ENCODE measurements around the gene TMEM101. TPM values are rescaled to one million over a fixed set of nuclear protein-coding genes. Genes with fewer than 3 reads are reported as not detected.
"Not testable (repeated sequence)": the region's sequence is repeated elsewhere in the genome, so short reads cannot be mapped to it uniquely, and the experiment has no call there.

TMEM101 gene
- total and polyA plus RNA-seq, 7 donors = 14.1 to 42.9 (median 25.3) TPM

DNA sequence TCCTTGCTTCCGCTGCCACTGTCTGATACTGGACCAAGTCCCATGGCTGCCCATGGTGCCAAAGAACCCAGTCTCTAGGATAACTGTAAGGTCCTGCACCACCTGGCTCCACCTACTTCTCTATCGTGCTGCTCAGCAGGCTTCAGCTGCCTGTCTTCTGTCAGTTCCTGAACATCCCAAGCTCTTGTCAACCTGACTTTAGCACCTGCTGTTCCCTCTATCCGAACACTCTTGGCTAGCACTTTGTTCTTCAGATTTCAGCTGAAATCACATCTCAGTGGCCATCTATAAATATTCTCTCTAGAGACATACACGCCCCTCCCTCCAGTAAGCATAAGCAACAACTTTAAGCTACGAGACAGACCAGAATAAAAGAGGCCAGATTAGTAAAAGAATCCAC is 15.0 kb upstream of the TMEM101 start:
- 89 to 91% methylated on average over 5 of the region's 5 CpGs for WGBS, 2 donors

DNA sequence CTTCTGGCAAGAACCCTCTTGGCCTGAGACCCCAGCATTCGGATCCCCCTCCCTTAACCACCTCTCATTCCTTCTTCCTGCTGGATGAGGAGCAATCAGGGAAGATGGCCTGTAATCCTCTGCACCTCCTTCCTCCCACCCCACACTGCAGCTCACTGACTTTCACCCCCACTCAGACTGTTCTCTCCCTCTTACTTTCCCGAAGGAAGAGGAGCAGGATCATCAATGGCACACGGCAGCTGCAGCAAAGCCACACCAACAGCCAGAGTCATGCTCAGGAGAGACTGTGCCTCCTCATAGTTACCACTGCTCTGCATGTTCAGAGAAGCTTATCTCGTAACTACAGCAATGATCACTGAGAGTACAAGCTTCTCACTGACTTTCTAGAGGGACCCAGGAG is 10.1 kb upstream of the TMEM101 start:
- no peaks in the 10 kb centered on the region for H3K9me3 ChIP-seq
- TF ChIP-seq POLR2AphosphoS5 (IDR thresholded peaks at IDR 0.05) (no peak), POLR2A (IDR thresholded peaks at IDR 0.05) (no peak), EP300 (IDR thresholded peaks at IDR 0.05) (no peak)
- TF ChIP-seq, protein P1, sequence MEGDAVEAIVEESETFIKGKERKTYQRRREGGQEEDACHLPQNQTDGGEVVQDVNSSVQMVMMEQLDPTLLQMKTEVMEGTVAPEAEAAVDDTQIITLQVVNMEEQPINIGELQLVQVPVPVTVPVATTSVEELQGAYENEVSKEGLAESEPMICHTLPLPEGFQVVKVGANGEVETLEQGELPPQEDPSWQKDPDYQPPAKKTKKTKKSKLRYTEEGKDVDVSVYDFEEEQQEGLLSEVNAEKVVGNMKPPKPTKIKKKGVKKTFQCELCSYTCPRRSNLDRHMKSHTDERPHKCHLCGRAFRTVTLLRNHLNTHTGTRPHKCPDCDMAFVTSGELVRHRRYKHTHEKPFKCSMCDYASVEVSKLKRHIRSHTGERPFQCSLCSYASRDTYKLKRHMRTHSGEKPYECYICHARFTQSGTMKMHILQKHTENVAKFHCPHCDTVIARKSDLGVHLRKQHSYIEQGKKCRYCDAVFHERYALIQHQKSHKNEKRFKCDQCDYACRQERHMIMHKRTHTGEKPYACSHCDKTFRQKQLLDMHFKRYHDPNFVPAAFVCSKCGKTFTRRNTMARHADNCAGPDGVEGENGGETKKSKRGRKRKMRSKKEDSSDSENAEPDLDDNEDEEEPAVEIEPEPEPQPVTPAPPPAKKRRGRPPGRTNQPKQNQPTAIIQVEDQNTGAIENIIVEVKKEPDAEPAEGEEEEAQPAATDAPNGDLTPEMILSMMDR (IDR thresholded peaks at IDR 0.05) = no peak
- peaks cover 0 to 13% (median 5%) of the 10 kb centered on the region in 4 donors for H3K36me3 ChIP-seq
- no peak for DNase-seq
- WGBS, 2 donors = 82 to 94% methylated on average over 4 of the region's 4 CpGs
- no peak overlapping the region for H3K27ac ChIP-seq
- intact Hi-C loops (cut with DNase I) = no loop called here
- no peaks in the 10 kb centered on the region for H3K4me1 ChIP-seq
- H3K4me3 ChIP-seq = no peak overlapping the region
- H3K27me3 ChIP-seq = no peaks in the 10 kb centered on the region

More for the DNA sequence above, 15.0 kb upstream of the TMEM101 start:
- Histone ChIP-seq H3K27me3 (no peaks in the 10 kb centered on the region), H3K9me3 (no peaks in the 10 kb centered on the region), H3K4me3 (no peak overlapping the region), H3K27ac (no peak overlapping the region), H3K36me3 (peaks cover 0 to 36% (median 11%) of the 10 kb centered on the region in 4 donors), H3K4me1 (no peaks in the 10 kb centered on the region)
- intact Hi-C loops (cut with DNase I) = no loop called here
- TF ChIP-seq POLR2AphosphoS5 (IDR thresholded peaks at IDR 0.05) (no peak), EP300 (IDR thresholded peaks at IDR 0.05) (no peak), POLR2A (IDR thresholded peaks at IDR 0.05) (no peak)
- TF ChIP-seq, protein P1 (IDR thresholded peaks at IDR 0.05) = no peak
- no peak for DNase-seq

DNA sequence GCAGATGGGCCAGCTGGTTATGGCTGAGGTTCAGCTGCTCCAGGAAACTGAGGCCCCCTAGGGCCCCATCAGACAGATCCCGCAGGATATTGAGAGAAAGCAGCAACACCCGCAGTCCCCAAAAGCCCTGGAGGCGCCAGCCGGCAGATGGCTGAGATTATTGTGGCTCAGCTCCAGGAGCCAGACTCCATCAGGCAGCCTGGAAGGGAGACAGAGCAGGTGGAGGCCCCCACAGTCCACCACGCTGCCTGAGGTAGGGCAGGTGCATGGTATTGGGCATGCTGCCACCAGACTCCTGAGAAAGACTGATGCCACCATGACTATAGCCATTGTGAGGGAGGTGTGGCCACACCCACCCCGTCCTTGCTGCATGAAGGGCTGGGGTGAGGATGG is 9.5 kb upstream of the TMEM101 start:
- TF ChIP-seq, protein P1 (IDR thresholded peaks at IDR 0.05) = no peak
- no peak for TF ChIP-seq POLR2A (IDR thresholded peaks at IDR 0.05)
- TF ChIP-seq POLR2AphosphoS5 (IDR thresholded peaks at IDR 0.05) = no peak
- no peak for TF ChIP-seq EP300 (IDR thresholded peaks at IDR 0.05)
- no peak overlapping the region for H3K27ac ChIP-seq
- 25 to 61% methylated on average over 6 of the region's 6 CpGs for WGBS, 2 donors
- H3K4me3 ChIP-seq = no peak overlapping the region
- peaks cover 0 to 13% (median 5%) of the 10 kb centered on the region in 4 donors for H3K36me3 ChIP-seq
- no peak for DNase-seq
- no peaks in the 10 kb centered on the region for H3K27me3 ChIP-seq
- H3K9me3 ChIP-seq = no peaks in the 10 kb centered on the region
- no peaks in the 10 kb centered on the region for H3K4me1 ChIP-seq
- intact Hi-C loops (cut with DNase I) = no loop called here

DNA sequence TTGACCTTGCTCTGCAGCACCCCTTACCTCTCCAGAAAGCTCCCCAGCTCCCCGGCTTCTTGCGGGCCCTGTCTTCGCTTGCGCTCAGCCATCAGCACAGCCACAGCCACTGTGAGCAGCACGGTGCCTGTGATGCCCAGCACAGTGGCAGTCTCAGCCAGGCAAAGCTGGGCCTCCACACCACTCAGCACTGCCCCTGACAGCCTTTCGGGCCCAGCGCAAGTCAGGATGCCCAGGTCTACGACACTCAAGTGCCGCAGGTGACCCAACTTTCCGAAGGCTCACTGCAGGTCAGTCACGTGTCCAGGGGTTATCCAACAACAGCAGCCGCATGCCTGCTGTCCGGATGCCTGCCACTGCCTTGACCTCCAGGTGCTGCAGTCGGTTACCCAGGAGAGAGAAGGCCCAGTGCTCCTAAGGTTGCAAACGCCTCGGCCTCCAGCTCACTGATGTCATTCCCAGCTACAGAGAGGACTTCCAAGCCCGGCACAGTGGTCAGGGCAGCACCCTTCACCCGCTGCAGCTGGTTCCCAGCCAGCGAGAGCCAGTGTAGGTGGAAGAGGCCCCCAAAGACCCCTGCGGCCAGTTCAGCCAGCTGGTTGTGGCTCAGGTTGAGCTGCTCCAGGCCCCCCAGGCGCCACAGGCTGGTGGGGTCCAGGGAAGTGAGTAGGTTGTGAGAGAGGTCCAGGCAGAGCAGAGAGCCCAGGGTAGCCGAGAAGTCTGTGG is 8.9 kb upstream of the TMEM101 start:
- Histone ChIP-seq H3K27me3 (no peaks in the 10 kb centered on the region), H3K9me3 (no peaks in the 10 kb centered on the region), H3K4me3 (no peak overlapping the region), H3K27ac (no peak overlapping the region), H3K4me1 (no peaks in the 10 kb centered on the region), H3K36me3 (peaks cover 0 to 13% (median 5%) of the 10 kb centered on the region in 4 donors)
- no peak for DNase-seq
- WGBS, 2 donors = 94 to 95% methylated on average over 22 of the region's 22 CpGs
- intact Hi-C loops (cut with DNase I) = no loop called here
- TF ChIP-seq EP300 (IDR thresholded peaks at IDR 0.05) = no peak

DNA sequence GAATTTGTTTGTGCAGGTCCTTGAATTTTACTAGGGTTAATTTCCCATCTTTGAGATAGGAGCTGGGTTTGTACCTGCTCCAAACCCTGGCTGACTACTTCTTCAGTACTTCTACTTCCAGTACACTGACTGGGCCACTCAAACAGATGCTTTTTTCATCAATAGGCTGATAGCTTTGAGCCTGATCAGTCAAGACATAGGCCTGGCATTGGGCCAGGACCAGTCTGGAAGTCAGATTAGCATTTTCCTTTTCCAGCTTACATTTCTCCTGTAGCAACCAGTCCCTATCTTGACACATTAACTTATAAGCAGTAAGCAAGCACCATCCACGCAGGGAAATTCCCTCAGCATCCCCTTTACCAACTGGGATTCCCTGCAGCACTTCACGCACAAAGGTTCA is 7.5 kb upstream of the TMEM101 start:
- no peak for DNase-seq
- 96 to 97% methylated on average over 2 of the region's 2 CpGs for WGBS, 2 donors
- Histone ChIP-seq H3K27me3 (no peaks in the 10 kb centered on the region), H3K4me3 (no peak overlapping the region), H3K4me1 (no peaks in the 10 kb centered on the region), H3K9me3 (no peaks in the 10 kb centered on the region), H3K27ac (no peak overlapping the region), H3K36me3 (peaks cover 0 to 13% (median 3%) of the 10 kb centered on the region in 4 donors)
- intact Hi-C loops (cut with DNase I) = no loop called here
- TF ChIP-seq, protein P1 (IDR thresholded peaks at IDR 0.05) = no peak
- TF ChIP-seq EP300 (IDR thresholded peaks at IDR 0.05) = no peak
- TF ChIP-seq POLR2AphosphoS5 (IDR thresholded peaks at IDR 0.05) = no peak
- TF ChIP-seq POLR2A (IDR thresholded peaks at IDR 0.05) = no peak

DNA sequence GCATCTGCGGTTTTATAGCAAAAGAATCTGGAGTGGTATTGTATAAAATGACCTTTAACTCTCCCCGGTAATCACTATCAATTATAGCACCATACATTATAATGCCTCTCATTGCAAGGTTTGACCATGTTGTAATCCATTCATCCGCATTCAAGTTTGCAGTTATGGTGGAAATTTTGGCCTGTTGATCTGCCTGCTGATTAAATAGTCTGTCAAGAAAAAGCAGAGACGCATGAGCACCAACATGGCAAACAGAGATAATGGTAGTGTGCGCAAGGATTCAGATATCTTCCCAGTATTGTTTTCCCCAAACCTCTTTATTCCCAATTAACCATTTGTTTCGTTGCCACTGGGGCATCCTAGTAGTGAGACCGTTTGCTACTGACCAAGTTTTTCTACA is 6.5 kb upstream of the TMEM101 start:
- intact Hi-C loops (cut with DNase I); H3K27me3 ChIP-seq: not testable (repeated sequence)
- 95% methylated on average over 7 of the region's 7 CpGs for WGBS, 2 donors

More for the DNA sequence above, 6.5 kb upstream of the TMEM101 start:
- not testable (repeated sequence) for DNase-seq, H3K9me3 ChIP-seq, H3K4me3 ChIP-seq, H3K4me1 ChIP-seq, H3K27ac ChIP-seq
- peaks cover 0 to 13% (median 3%) of the 10 kb centered on the region in 4 donors for H3K36me3 ChIP-seq
